OCI-LY3 (cell line): ENCODE measurements around the gene USP30.

Source experiments
- CTCF ChIP-seq: fragments of 200-600, 300-600 bp; sonication (generic); IDR thresholded peaks from 2 replicates; pipeline ENCODE4 v1.5.1; 2014; ENCODE audit warnings: antibody characterized with exemption, low read length, low read depth
- EZH2phosphoT487 ChIP-seq: fragments of 200-600 bp; shearing (Covaris generic); IDR thresholded peaks from 2 replicates; pipeline ENCODE4 v1.6.1; 2018; ENCODE audit warnings: antibody characterized with exemption, mixed run types, low read depth

- no peak for TF ChIP-seq CTCF
- TF ChIP-seq EZH2phosphoT487 = no peak
These were observed 5.1 kb upstream of the USP30 start for GRCh38 chr12:109047081-109047805.
